Smooth muscle cell (in vitro differentiated cells): ENCODE results near the gene PDK4. TPM values are rescaled to one million over a fixed set of nuclear protein-coding genes. Genes with fewer than 3 reads are reported as not detected.

Experiments used
- DNase-seq: peaks from one replicate; lab custom pipeline; 2025; ENCODE audit not compliant: unreplicated experiment; lab: John Stamatoyannopoulos, UW
- H2AFZ ChIP-seq: fragments of 200-600 bp; sonication (generic); 2 replicates; pipeline ENCODE4 v1.6.0; 2016; ENCODE audit warnings: antibody characterized with exemption, low read depth, mild to moderate bottlenecking
- H3F3A ChIP-seq: fragments of 200-600 bp; sonication (generic); 2 replicates; pipeline ENCODE4 v1.6.0; 2017; ENCODE audit warnings: antibody characterized with exemption, low read depth
- H3K27ac ChIP-seq: fragments of 200-600 bp; sonication (generic); 2 replicates; pipeline ENCODE4 v1.5.1; 2016; ENCODE audit warnings: low read depth, mild to moderate bottlenecking
- H3K27me3 ChIP-seq: fragments of 200-600 bp; sonication (generic); 2 replicates; pipeline ENCODE4 v1.6.1; 2016; ENCODE audit warnings: low read depth, mild to moderate bottlenecking
- H3K36me3 ChIP-seq: fragments of 200-600 bp; sonication (generic); 2 replicates; pipeline ENCODE4 v1.5.1; 2016; ENCODE audit warnings: low read depth
- H3K4me1 ChIP-seq: fragments of 200-600 bp; sonication (generic); 2 replicates; pipeline ENCODE4 v1.5.1; 2016; ENCODE audit warnings: low read depth
- H3K4me2 ChIP-seq: fragments of 200-600 bp; sonication (generic); 2 replicates; pipeline ENCODE4 v1.6.0; 2016; ENCODE audit warnings: mild to moderate bottlenecking
- H3K4me3 ChIP-seq: fragments of 200-600 bp; sonication (generic); 2 replicates; pipeline ENCODE4 v1.5.1; 2016; ENCODE audit warnings: mild to moderate bottlenecking
- H3K79me2 ChIP-seq: fragments of 200-600 bp; sonication (generic); 2 replicates; pipeline ENCODE4 v1.6.0; 2016; ENCODE audit warnings: low read depth, mild to moderate bottlenecking
- H3K9ac ChIP-seq: fragments of 200-600 bp; sonication (generic); 2 replicates; pipeline ENCODE4 v1.6.0; 2016; ENCODE audit warnings: low read depth
- H3K9me3 ChIP-seq: fragments of 200-600 bp; sonication (generic); replicated peaks from 2 replicates; pipeline ENCODE4 v1.5.1; 2016; ENCODE audit warnings: low read depth
- H4K20me1 ChIP-seq: fragments of 200-600 bp; sonication (generic); 2 replicates; pipeline ENCODE4 v1.6.0; 2016; ENCODE audit warnings: low read depth
- CTCF ChIP-seq: fragments of 200-600 bp; sonication (generic); IDR thresholded peaks from 2 replicates; pipeline ENCODE4 v1.5.1; 2017; ENCODE audit warnings: borderline replicate concordance, mild to moderate bottlenecking, antibody characterized with exemption; ENCODE audit not compliant: insufficient read depth, poor library complexity, severe bottlenecking
- WGBS: methylation state at CpG from one replicate; pipeline ENCODE4 v1.1.7; 2016; ENCODE audit warnings: low lambda C conversion rate; 5-methylcytosine and 5-hydroxymethylcytosine counted together
- polyA plus RNA-seq: library from polyadenylated mRNA; unstranded; fragments of >200 nt; fragmentation: Nextera tagmentation; extraction: Ambion mirVana; gene quantifications from 2 replicates; pipeline ENCODE4 v1.2.1, GENCODE V29; 2016
- total RNA-seq: library from RNA; depleted of rRNA; stranded (reverse); fragments of >200 nt; gene quantifications from 2 replicates; pipeline ENCODE4 v1.2.3, GENCODE V29; 2014

Gene PDK4
- total and polyA plus RNA-seq, 2 experiments from 2014 or later = not detected

GRCh38 chr7:95582578-95583293, 13.6 kb downstream of the PDK4 start:
- Histone ChIP-seq H3K4me2 (no peak overlapping the region), H3K9me3 (no peaks in the 10 kb centered on the region), H3K9ac (no peak overlapping the region), H3K4me1 (no peaks in the 10 kb centered on the region), H4K20me1 (no peaks in the 10 kb centered on the region), H3F3A (no peaks in the 10 kb centered on the region), H3K36me3 (no peaks in the 10 kb centered on the region), H2AFZ (no peak overlapping the region), H3K79me2 (no peaks in the 10 kb centered on the region), H3K27me3 (no peaks in the 10 kb centered on the region), H3K4me3 (no peak overlapping the region), H3K27ac (no peak overlapping the region)
- no peak for DNase-seq
- no peak for TF ChIP-seq CTCF
- 93% methylated on average over 4 of the region's 4 CpGs for WGBS

- Histone ChIP-seq H3K4me2 (no peak overlapping the region), H3K27ac (no peak overlapping the region), H3K4me3 (no peak overlapping the region), H3K27me3 (no peaks in the 10 kb centered on the region), H3K4me1 (no peaks in the 10 kb centered on the region), H4K20me1 (no peaks in the 10 kb centered on the region), H3K79me2 (no peaks in the 10 kb centered on the region), H3F3A (no peaks in the 10 kb centered on the region), H2AFZ (no peak overlapping the region), H3K36me3 (no peaks in the 10 kb centered on the region), H3K9me3 (no peaks in the 10 kb centered on the region), H3K9ac (no peak overlapping the region)
- no peak for TF ChIP-seq CTCF
- 69% methylated on average over 3 of the region's 3 CpGs for WGBS
- DNase-seq = no peak
Measured at GRCh38 chr7:95581467-95581866, 14.8 kb downstream of the PDK4 start.

GRCh38 chr7:95579318-95579717, 17.0 kb downstream of the PDK4 start:
- no peak overlapping the region for H3K9ac ChIP-seq
- no peak overlapping the region for H3K27ac ChIP-seq
- no peaks in the 10 kb centered on the region for H4K20me1 ChIP-seq

More at GRCh38 chr7:95579318-95579717, 17.0 kb downstream of the PDK4 start:
- Histone ChIP-seq H3K79me2 (no peaks in the 10 kb centered on the region), H3K36me3 (no peaks in the 10 kb centered on the region), H3F3A (no peaks in the 10 kb centered on the region), H3K27me3 (no peaks in the 10 kb centered on the region), H3K9me3 (no peaks in the 10 kb centered on the region), H2AFZ (no peak overlapping the region), H3K4me1 (no peaks in the 10 kb centered on the region), H3K4me2 (no peak overlapping the region), H3K4me3 (no peak overlapping the region)
- WGBS = 94% methylated on average over 7 of the region's 7 CpGs
- no peak for DNase-seq
- TF ChIP-seq CTCF = no peak
